Neural crest cell (in vitro differentiated cells): ENCODE data around the gene ATXN7. TPM values are rescaled to one million over a fixed set of nuclear protein-coding genes. Genes with fewer than 3 reads are reported as not detected.

Experiments
- DNase-seq: peaks from one replicate; pipeline ENCODE4 v3.0.0; 2021; ENCODE audit warnings: low read depth, mixed read lengths, low spot score
- H3K27ac Mint-ChIP-seq: one replicate; pipeline ENCODE4 v1.8.0; 2021; ENCODE audit warnings: mild to moderate bottlenecking, mixed read lengths; ENCODE audit not compliant: unreplicated experiment
- H3K27me3 Mint-ChIP-seq: 2 replicates; pipeline ENCODE4 v1.8.0; 2021; ENCODE audit warnings: low read depth, mild to moderate bottlenecking, mixed read lengths
- H3K36me3 Mint-ChIP-seq: 2 replicates; pipeline ENCODE4 v1.8.0; 2021; ENCODE audit warnings: low read depth, mild to moderate bottlenecking, mixed read lengths
- H3K4me1 Mint-ChIP-seq: 2 replicates; pipeline ENCODE4 v1.8.0; 2021; ENCODE audit warnings: mixed read lengths
- H3K4me3 Mint-ChIP-seq: one replicate; pipeline ENCODE4 v1.8.0; 2021; ENCODE audit warnings: mild to moderate bottlenecking, mixed read lengths
- H3K9me3 Mint-ChIP-seq: 2 replicates; pipeline ENCODE4 v1.8.0; 2021; ENCODE audit warnings: mixed read lengths
- CTCF ChIP-seq: fragments of 200-600 bp; sonication (generic); conservative IDR thresholded peaks from 2 replicates; pipeline ENCODE4 v1.5.0; 2021; ENCODE audit warnings: antibody characterized with exemption, mild to moderate bottlenecking
- total RNA-seq: library from RNA; stranded (reverse); gene quantifications from 2 replicates; pipeline ENCODE4 v1.2.1, GENCODE V29; 2021

ATXN7 gene
- total RNA-seq, 1 donor from 2014 or later = 21.7 TPM

GRCh38 chr3:63872135-63872924, 8.7 kb downstream of the ATXN7 start:
- Mint-ChIP-seq H3K36me3 (no peaks in the 10 kb centered on the region), H3K27me3 (no peaks in the 10 kb centered on the region), H3K4me1 (peaks cover under 1% of the 10 kb centered on the region), H3K9me3 (no peaks in the 10 kb centered on the region), H3K27ac (no peak overlapping the region), H3K4me3 (no peak overlapping the region)
- TF ChIP-seq CTCF = no peak
- no peak for DNase-seq

- Mint-ChIP-seq H3K36me3 (no peaks in the 10 kb centered on the region), H3K4me3 (no peak overlapping the region), H3K9me3 (no peaks in the 10 kb centered on the region), H3K27ac (no peak overlapping the region), H3K27me3 (no peaks in the 10 kb centered on the region), H3K4me1 (peaks cover 17% of the 10 kb centered on the region)
- no peak for TF ChIP-seq CTCF
- no peak for DNase-seq
These were observed 11.1 kb downstream of the ATXN7 start for GRCh38 chr3:63874769-63875168.

- Mint-ChIP-seq H3K27ac (no peak overlapping the region), H3K4me3 (no peak overlapping the region), H3K36me3 (no peaks in the 10 kb centered on the region), H3K4me1 (peaks cover 22% of the 10 kb centered on the region), H3K9me3 (no peaks in the 10 kb centered on the region), H3K27me3 (no peaks in the 10 kb centered on the region)
- no peak for DNase-seq
- no peak for TF ChIP-seq CTCF
These were observed 11.8 kb downstream of the ATXN7 start for GRCh38 chr3:63875510-63875909.

- Mint-ChIP-seq H3K27ac (no peak overlapping the region), H3K9me3 (no peaks in the 10 kb centered on the region), H3K36me3 (no peaks in the 10 kb centered on the region), H3K4me3 (no peak overlapping the region), H3K27me3 (no peaks in the 10 kb centered on the region), H3K4me1 (peaks cover 28% of the 10 kb centered on the region)
- TF ChIP-seq CTCF = no peak
- no peak for DNase-seq
These were observed 12.6 kb downstream of the ATXN7 start for GRCh38 chr3:63876260-63876659.

GRCh38 chr3:63877737-63878393, 14.2 kb downstream of the ATXN7 start:
- H3K4me1 Mint-ChIP-seq = peaks cover 28% of the 10 kb centered on the region
- no peak for TF ChIP-seq CTCF
- peak overlapping the region; percentile 15 for H3K27ac Mint-ChIP-seq
- no peak for DNase-seq
- no peaks in the 10 kb centered on the region for H3K9me3 Mint-ChIP-seq
- no peaks in the 10 kb centered on the region for H3K36me3 Mint-ChIP-seq
- no peak overlapping the region for H3K4me3 Mint-ChIP-seq
- no peaks in the 10 kb centered on the region for H3K27me3 Mint-ChIP-seq
